WTC11 (cell line): ENCODE data around the gene GBF1. TPM values are rescaled to one million over a fixed set of nuclear protein-coding genes. Genes with fewer than 3 reads are reported as not detected.

Experiments used
- ATAC-seq: fragments of 200-7000 bp; cut with Tn5 transposase; 2 replicates; pipeline ENCODE4 v1.10.0; 2021; ENCODE audit warnings: mild to moderate bottlenecking, moderate library complexity
- CTCF ChIA-PET: fragments of 300-600 bp; sonication (Branson Sonifier 250); formaldehyde crosslinking; loops from one replicate; lab custom pipeline; 2021; ENCODE audit warnings: antibody characterized with exemption; lab: Charles Lee
- POLR2A ChIA-PET: fragments of 350-600 bp; sonication (Branson Sonifier 250); formaldehyde crosslinking; loops from one replicate; lab custom pipeline; 2021; ENCODE audit warnings: antibody characterized with exemption; lab: Charles Lee
- DNase-seq: peaks from one replicate; pipeline ENCODE4 v3.0.0; 2021; ENCODE audit warnings: low spot score
- H3K27ac Mint-ChIP-seq: 2 replicates; pipeline ENCODE4 v1.8.0; 2021; ENCODE audit warnings: mixed read lengths
- H3K27me3 Mint-ChIP-seq: 2 replicates; pipeline ENCODE4 v1.8.0; 2021; ENCODE audit warnings: low read depth, mild to moderate bottlenecking, moderate library complexity, mixed read lengths
- H3K36me3 Mint-ChIP-seq: 2 replicates; pipeline ENCODE4 v1.8.0; 2021; ENCODE audit warnings: mixed read lengths
- H3K4me1 Mint-ChIP-seq: 2 replicates; pipeline ENCODE4 v1.8.0; 2022; ENCODE audit warnings: mixed read lengths
- H3K4me3 Mint-ChIP-seq: 2 replicates; pipeline ENCODE4 v1.8.0; 2021; ENCODE audit warnings: mild to moderate bottlenecking, moderate library complexity, mixed read lengths
- H3K9me3 Mint-ChIP-seq: 2 replicates; pipeline ENCODE4 v1.8.0; 2021; ENCODE audit warnings: mixed read lengths
- HMGA2 ChIP-seq: fragments of 250-450 bp; sonication (Bioruptor Pico); IDR thresholded peaks from 2 replicates; pipeline ENCODE4 v1.4.0; 2021; ENCODE audit warnings: mild to moderate bottlenecking, moderate library complexity
- KAT7 ChIP-seq: sonication (generic); formaldehyde crosslinking; IDR thresholded peaks from 2 replicates; pipeline ENCODE4 v1.8.1; 2023; ENCODE audit warnings: missing genetic modification reagents, mild to moderate bottlenecking, borderline replicate concordance
- NFATC4 ChIP-seq: fragments of 250-450 bp; sonication (Bioruptor Pico); IDR thresholded peaks from 2 replicates; pipeline ENCODE4 v1.9.0; 2021; ENCODE audit warnings: mild to moderate bottlenecking
- OVOL2 ChIP-seq: fragments of 250-450 bp; sonication (Bioruptor Pico); IDR thresholded peaks from 2 replicates; pipeline ENCODE4 v1.9.0; 2021; ENCODE audit warnings: mild to moderate bottlenecking, borderline replicate concordance
- TEAD4 ChIP-seq: sonication (generic); formaldehyde crosslinking; IDR thresholded peaks from 2 replicates; pipeline ENCODE4 v1.8.0; 2022; ENCODE audit warnings: mild to moderate bottlenecking, missing genetic modification reagents
- total RNA-seq: library from RNA; stranded (reverse); gene quantifications from 3 replicates; pipeline ENCODE4 v1.2.3, GENCODE V29; 2021
- TF ChIP-seq, protein P1 (sequence below): sonication (generic); formaldehyde crosslinking; IDR thresholded peaks from 2 replicates; pipeline ENCODE4 v1.8.0; 2022; ENCODE audit warnings: missing genetic modification reagents
- TF ChIP-seq, protein P2 (sequence below): sonication (generic); formaldehyde crosslinking; IDR thresholded peaks from 2 replicates; pipeline ENCODE4 v1.8.0; 2022; ENCODE audit warnings: mild to moderate bottlenecking, missing genetic modification reagents
- TF ChIP-seq, protein P3 (sequence below): sonication (generic); formaldehyde crosslinking; IDR thresholded peaks from 2 replicates; pipeline ENCODE4 v1.8.0; 2023; ENCODE audit warnings: mild to moderate bottlenecking, missing genetic modification reagents
- TF ChIP-seq, protein P4 (sequence below): sonication (generic); formaldehyde crosslinking; IDR thresholded peaks from 2 replicates; pipeline ENCODE4 v1.8.0; 2022; ENCODE audit warnings: mild to moderate bottlenecking, missing genetic modification reagents
- TF ChIP-seq, protein P5 (sequence below): sonication (generic); formaldehyde crosslinking; IDR thresholded peaks from 2 replicates; pipeline ENCODE4 v1.8.1; 2023; ENCODE audit warnings: mild to moderate bottlenecking, moderate library complexity, missing genetic modification reagents
- TF ChIP-seq, protein P6 (sequence below): fragments of 250-450 bp; sonication (Bioruptor Pico); IDR thresholded peaks from 2 replicates; pipeline ENCODE4 v1.9.0; 2021; ENCODE audit warnings: moderate library complexity, mild to moderate bottlenecking, inconsistent platforms, borderline replicate concordance
- TF ChIP-seq, protein P7 (sequence below): sonication (generic); formaldehyde crosslinking; IDR thresholded peaks from 2 replicates; pipeline ENCODE4 v1.8.1; 2022; ENCODE audit warnings: low read depth, mild to moderate bottlenecking, moderate library complexity, missing genetic modification reagents, borderline replicate concordance
- TF ChIP-seq, protein P8 (sequence below): sonication (generic); formaldehyde crosslinking; IDR thresholded peaks from 2 replicates; pipeline ENCODE4 v1.8.1; 2023; ENCODE audit warnings: mild to moderate bottlenecking, missing genetic modification reagents
- TF ChIP-seq, protein P9 (sequence below): fragments of 250-450 bp; sonication (Bioruptor Pico); IDR thresholded peaks from 2 replicates; pipeline ENCODE4 v1.9.0; 2021; ENCODE audit warnings: mild to moderate bottlenecking, borderline replicate concordance

The GBF1 gene
- total RNA-seq, 1 experiment from 2014 or later = 32.4 TPM

DNA sequence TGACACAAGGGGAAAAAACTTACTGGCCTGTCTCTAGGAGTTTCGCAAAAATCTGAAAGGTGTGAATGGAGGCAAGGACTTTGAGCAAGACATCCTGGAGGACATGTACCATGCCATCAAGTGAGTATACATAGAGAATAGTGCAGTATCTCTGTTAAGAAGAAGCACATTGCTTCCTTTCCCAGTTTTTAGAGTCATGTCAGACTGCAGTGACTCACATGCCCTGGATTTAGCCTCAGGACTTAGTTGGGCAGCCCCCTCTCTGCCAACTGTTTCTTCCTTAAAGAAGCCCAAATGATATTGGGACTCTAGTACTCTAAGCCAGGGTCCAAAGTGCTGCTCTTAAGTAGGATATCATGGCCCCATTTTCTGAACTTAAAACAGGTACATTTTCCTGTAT is 122.1 kb downstream of the GBF1 start:
- TF ChIP-seq KAT7 (no peak), TEAD4 (CRISPR knock-in tag) (no peak), HMGA2 (no peak), OVOL2 (CRISPR knock-in tag) (no peak), NFATC4 (no peak)
- TF ChIP-seq, protein P1, sequence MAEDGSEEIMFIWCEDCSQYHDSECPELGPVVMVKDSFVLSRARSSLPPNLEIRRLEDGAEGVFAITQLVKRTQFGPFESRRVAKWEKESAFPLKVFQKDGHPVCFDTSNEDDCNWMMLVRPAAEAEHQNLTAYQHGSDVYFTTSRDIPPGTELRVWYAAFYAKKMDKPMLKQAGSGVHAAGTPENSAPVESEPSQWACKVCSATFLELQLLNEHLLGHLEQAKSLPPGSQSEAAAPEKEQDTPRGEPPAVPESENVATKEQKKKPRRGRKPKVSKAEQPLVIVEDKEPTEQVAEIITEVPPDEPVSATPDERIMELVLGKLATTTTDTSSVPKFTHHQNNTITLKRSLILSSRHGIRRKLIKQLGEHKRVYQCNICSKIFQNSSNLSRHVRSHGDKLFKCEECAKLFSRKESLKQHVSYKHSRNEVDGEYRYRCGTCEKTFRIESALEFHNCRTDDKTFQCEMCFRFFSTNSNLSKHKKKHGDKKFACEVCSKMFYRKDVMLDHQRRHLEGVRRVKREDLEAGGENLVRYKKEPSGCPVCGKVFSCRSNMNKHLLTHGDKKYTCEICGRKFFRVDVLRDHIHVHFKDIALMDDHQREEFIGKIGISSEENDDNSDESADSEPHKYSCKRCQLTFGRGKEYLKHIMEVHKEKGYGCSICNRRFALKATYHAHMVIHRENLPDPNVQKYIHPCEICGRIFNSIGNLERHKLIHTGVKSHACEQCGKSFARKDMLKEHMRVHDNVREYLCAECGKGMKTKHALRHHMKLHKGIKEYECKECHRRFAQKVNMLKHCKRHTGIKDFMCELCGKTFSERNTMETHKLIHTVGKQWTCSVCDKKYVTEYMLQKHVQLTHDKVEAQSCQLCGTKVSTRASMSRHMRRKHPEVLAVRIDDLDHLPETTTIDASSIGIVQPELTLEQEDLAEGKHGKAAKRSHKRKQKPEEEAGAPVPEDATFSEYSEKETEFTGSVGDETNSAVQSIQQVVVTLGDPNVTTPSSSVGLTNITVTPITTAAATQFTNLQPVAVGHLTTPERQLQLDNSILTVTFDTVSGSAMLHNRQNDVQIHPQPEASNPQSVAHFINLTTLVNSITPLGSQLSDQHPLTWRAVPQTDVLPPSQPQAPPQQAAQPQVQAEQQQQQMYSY (CRISPR knock-in tag) = no peak
- TF ChIP-seq, protein P2, sequence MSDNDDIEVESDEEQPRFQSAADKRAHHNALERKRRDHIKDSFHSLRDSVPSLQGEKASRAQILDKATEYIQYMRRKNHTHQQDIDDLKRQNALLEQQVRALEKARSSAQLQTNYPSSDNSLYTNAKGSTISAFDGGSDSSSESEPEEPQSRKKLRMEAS (CRISPR knock-in tag) = no peak
- TF ChIP-seq, protein P3, sequence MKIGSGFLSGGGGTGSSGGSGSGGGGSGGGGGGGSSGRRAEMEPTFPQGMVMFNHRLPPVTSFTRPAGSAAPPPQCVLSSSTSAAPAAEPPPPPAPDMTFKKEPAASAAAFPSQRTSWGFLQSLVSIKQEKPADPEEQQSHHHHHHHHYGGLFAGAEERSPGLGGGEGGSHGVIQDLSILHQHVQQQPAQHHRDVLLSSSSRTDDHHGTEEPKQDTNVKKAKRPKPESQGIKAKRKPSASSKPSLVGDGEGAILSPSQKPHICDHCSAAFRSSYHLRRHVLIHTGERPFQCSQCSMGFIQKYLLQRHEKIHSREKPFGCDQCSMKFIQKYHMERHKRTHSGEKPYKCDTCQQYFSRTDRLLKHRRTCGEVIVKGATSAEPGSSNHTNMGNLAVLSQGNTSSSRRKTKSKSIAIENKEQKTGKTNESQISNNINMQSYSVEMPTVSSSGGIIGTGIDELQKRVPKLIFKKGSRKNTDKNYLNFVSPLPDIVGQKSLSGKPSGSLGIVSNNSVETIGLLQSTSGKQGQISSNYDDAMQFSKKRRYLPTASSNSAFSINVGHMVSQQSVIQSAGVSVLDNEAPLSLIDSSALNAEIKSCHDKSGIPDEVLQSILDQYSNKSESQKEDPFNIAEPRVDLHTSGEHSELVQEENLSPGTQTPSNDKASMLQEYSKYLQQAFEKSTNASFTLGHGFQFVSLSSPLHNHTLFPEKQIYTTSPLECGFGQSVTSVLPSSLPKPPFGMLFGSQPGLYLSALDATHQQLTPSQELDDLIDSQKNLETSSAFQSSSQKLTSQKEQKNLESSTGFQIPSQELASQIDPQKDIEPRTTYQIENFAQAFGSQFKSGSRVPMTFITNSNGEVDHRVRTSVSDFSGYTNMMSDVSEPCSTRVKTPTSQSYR = no peak
- TF ChIP-seq, protein P4, sequence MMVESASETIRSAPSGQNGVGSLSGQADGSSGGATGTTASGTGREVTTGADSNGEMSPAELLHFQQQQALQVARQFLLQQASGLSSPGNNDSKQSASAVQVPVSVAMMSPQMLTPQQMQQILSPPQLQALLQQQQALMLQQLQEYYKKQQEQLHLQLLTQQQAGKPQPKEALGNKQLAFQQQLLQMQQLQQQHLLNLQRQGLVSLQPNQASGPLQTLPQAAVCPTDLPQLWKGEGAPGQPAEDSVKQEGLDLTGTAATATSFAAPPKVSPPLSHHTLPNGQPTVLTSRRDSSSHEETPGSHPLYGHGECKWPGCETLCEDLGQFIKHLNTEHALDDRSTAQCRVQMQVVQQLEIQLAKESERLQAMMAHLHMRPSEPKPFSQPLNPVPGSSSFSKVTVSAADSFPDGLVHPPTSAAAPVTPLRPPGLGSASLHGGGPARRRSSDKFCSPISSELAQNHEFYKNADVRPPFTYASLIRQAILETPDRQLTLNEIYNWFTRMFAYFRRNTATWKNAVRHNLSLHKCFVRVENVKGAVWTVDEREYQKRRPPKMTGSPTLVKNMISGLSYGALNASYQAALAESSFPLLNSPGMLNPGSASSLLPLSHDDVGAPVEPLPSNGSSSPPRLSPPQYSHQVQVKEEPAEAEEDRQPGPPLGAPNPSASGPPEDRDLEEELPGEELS (CRISPR knock-in tag) = no peak
- TF ChIP-seq, protein P5, sequence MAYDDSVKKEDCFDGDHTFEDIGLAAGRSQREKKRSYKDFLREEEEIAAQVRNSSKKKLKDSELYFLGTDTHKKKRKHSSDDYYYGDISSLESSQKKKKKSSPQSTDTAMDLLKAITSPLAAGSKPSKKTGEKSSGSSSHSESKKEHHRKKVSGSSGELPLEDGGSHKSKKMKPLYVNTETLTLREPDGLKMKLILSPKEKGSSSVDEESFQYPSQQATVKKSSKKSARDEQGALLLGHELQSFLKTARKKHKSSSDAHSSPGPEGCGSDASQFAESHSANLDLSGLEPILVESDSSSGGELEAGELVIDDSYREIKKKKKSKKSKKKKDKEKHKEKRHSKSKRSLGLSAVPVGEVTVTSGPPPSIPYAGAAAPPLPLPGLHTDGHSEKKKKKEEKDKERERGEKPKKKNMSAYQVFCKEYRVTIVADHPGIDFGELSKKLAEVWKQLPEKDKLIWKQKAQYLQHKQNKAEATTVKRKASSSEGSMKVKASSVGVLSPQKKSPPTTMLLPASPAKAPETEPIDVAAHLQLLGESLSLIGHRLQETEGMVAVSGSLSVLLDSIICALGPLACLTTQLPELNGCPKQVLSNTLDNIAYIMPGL (CRISPR knock-in tag) = no peak
- TF ChIP-seq, protein P6, sequence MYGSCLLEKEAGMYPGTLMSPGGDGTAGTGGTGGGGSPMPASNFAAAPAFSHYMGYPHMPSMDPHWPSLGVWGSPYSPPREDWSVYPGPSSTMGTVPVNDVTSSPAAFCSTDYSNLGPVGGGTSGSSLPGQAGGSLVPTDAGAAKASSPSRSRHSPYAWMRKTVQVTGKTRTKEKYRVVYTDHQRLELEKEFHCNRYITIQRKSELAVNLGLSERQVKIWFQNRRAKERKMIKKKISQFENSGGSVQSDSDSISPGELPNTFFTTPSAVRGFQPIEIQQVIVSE (CRISPR knock-in tag) = no peak
- TF ChIP-seq, protein P7, sequence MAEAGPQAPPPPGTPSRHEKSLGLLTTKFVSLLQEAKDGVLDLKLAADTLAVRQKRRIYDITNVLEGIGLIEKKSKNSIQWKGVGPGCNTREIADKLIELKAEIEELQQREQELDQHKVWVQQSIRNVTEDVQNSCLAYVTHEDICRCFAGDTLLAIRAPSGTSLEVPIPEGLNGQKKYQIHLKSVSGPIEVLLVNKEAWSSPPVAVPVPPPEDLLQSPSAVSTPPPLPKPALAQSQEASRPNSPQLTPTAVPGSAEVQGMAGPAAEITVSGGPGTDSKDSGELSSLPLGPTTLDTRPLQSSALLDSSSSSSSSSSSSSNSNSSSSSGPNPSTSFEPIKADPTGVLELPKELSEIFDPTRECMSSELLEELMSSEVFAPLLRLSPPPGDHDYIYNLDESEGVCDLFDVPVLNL (CRISPR knock-in tag) = no peak
- TF ChIP-seq, protein P8, sequence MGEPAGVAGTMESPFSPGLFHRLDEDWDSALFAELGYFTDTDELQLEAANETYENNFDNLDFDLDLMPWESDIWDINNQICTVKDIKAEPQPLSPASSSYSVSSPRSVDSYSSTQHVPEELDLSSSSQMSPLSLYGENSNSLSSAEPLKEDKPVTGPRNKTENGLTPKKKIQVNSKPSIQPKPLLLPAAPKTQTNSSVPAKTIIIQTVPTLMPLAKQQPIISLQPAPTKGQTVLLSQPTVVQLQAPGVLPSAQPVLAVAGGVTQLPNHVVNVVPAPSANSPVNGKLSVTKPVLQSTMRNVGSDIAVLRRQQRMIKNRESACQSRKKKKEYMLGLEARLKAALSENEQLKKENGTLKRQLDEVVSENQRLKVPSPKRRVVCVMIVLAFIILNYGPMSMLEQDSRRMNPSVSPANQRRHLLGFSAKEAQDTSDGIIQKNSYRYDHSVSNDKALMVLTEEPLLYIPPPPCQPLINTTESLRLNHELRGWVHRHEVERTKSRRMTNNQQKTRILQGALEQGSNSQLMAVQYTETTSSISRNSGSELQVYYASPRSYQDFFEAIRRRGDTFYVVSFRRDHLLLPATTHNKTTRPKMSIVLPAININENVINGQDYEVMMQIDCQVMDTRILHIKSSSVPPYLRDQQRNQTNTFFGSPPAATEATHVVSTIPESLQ (CRISPR knock-in tag) = no peak
- TF ChIP-seq, protein P9, sequence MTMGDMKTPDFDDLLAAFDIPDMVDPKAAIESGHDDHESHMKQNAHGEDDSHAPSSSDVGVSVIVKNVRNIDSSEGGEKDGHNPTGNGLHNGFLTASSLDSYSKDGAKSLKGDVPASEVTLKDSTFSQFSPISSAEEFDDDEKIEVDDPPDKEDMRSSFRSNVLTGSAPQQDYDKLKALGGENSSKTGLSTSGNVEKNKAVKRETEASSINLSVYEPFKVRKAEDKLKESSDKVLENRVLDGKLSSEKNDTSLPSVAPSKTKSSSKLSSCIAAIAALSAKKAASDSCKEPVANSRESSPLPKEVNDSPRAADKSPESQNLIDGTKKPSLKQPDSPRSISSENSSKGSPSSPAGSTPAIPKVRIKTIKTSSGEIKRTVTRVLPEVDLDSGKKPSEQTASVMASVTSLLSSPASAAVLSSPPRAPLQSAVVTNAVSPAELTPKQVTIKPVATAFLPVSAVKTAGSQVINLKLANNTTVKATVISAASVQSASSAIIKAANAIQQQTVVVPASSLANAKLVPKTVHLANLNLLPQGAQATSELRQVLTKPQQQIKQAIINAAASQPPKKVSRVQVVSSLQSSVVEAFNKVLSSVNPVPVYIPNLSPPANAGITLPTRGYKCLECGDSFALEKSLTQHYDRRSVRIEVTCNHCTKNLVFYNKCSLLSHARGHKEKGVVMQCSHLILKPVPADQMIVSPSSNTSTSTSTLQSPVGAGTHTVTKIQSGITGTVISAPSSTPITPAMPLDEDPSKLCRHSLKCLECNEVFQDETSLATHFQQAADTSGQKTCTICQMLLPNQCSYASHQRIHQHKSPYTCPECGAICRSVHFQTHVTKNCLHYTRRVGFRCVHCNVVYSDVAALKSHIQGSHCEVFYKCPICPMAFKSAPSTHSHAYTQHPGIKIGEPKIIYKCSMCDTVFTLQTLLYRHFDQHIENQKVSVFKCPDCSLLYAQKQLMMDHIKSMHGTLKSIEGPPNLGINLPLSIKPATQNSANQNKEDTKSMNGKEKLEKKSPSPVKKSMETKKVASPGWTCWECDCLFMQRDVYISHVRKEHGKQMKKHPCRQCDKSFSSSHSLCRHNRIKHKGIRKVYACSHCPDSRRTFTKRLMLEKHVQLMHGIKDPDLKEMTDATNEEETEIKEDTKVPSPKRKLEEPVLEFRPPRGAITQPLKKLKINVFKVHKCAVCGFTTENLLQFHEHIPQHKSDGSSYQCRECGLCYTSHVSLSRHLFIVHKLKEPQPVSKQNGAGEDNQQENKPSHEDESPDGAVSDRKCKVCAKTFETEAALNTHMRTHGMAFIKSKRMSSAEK = no peak
- no peak for ATAC-seq
- Mint-ChIP-seq H3K9me3 (peaks cover 5% of the 10 kb centered on the region), H3K4me1 (no peaks in the 10 kb centered on the region), H3K4me3 (no peak overlapping the region), H3K36me3 (peaks cover 75% of the 10 kb centered on the region), H3K27me3 (no peaks in the 10 kb centered on the region), H3K27ac (no peak overlapping the region)
- ChIA-PET POLR2A (no interaction called here), CTCF (interaction anchor here (1.2 kb wide), 1 partner anchor 15 kb away, joined by 5 read pairs; no protein-coding TSS in a partner anchor)
- DNase-seq = no peak
